GM21576 (cell line): ENCODE data around the gene CLASP2.

Source experiments
- ATAC-seq: cut with Tn5 transposase; IDR thresholded peaks from one replicate; pipeline ENCODE4 v1.9.1; 2021; ENCODE audit warnings: mild to moderate bottlenecking, moderate library complexity; ENCODE audit not compliant: unreplicated experiment

Gene CLASP2

GRCh38 chr3:33557279-33557678, 160.8 kb downstream of the CLASP2 start:
- ATAC-seq, result no peak

GRCh38 chr3:33547101-33547500, 171.0 kb downstream of the CLASP2 start:
- no peak for ATAC-seq

GRCh38 chr3:33544126-33544525, 173.9 kb downstream of the CLASP2 start:
- ATAC-seq, result no peak

- ATAC-seq, result no peak
Observed at GRCh38 chr3:33543601-33544000, 174.5 kb downstream of the CLASP2 start.

- ATAC-seq, result no peak
Observed at GRCh38 chr3:33541918-33542317, 176.1 kb downstream of the CLASP2 start.

GRCh38 chr3:33538678-33539339, 179.2 kb downstream of the CLASP2 start:
- no peak for ATAC-seq

GRCh38 chr3:33537133-33537532, 180.9 kb downstream of the CLASP2 start:
- no peak for ATAC-seq

- no peak for ATAC-seq
Observed at GRCh38 chr3:33526787-33527186, 191.3 kb downstream of the CLASP2 start.

- no peak for ATAC-seq
Observed at GRCh38 chr3:33525232-33525631, 192.8 kb downstream of the CLASP2 start.

GRCh38 chr3:33523093-33523667, 194.9 kb downstream of the CLASP2 start:
- no peak for ATAC-seq

- ATAC-seq, result no peak
Observed at GRCh38 chr3:33521736-33522135, 196.3 kb downstream of the CLASP2 start.

GRCh38 chr3:33513262-33513863, 204.7 kb downstream of the CLASP2 start:
- ATAC-seq, result no peak

- ATAC-seq, result no peak
Observed at GRCh38 chr3:33505027-33505426, 213.0 kb downstream of the CLASP2 start.

GRCh38 chr3:33496449-33496848, 221.6 kb downstream of the CLASP2 start:
- no peak for ATAC-seq

GRCh38 chr3:33491721-33492120, 226.3 kb downstream of the CLASP2 start:
- ATAC-seq, result no peak

GRCh38 chr3:33490641-33491241, 227.3 kb downstream of the CLASP2 start:
- no peak for ATAC-seq

- no peak for ATAC-seq
Observed at GRCh38 chr3:33488683-33489082, 229.4 kb downstream of the CLASP2 start.

GRCh38 chr3:33488246-33488645, 229.8 kb downstream of the CLASP2 start:
- no peak for ATAC-seq

- no peak for ATAC-seq
Observed at GRCh38 chr3:33482111-33482521, 235.9 kb downstream of the CLASP2 start.

GRCh38 chr3:33474896-33475295, 243.2 kb downstream of the CLASP2 start:
- no peak for ATAC-seq

GRCh38 chr3:33473813-33474212, 244.2 kb downstream of the CLASP2 start:
- no peak for ATAC-seq

- ATAC-seq, result no peak
Observed at GRCh38 chr3:33467786-33468185, 250.3 kb downstream of the CLASP2 start.
